Superior temporal gyrus (tissue), 1 donor: Measurements from ENCODE around the gene FCHSD2.
"Not testable (repeated sequence)": the region's sequence is repeated elsewhere in the genome, so short reads cannot be mapped to it uniquely, and the experiment has no call there.

Experiments
- DNase-seq: peaks from one replicate; pipeline ENCODE4 v3.0.0-alpha.2; 2016; ENCODE audit errors: extremely low spot score

Gene FCHSD2

GRCh38 chr11:72929256-72929655, 212.9 kb downstream of the FCHSD2 start:
- DNase-seq: no peak

GRCh38 chr11:72927380-72927779, 214.7 kb downstream of the FCHSD2 start:
- DNase-seq: no peak

DNA sequence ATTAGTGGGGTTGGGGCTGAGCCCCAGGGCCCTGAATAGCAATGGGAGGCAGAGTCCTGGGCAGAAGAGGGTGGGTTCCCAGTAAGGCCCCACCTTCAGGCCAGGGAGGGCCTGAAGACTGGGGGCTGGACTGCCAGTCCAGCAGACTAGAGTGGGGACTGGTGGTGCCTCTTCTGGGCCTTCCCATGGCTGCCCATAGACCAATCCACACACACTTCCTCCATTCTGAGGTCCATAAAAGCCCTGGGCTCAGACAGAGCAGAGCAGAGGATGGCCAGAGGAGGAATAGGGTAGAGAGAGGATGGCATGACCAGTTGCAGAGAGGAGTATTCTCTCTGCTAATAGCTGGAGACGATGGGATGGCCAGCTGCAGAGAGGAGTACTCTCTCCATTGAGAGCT, 216.0 kb downstream of the FCHSD2 start:
- DNase-seq: peak; percentile 2

DNA sequence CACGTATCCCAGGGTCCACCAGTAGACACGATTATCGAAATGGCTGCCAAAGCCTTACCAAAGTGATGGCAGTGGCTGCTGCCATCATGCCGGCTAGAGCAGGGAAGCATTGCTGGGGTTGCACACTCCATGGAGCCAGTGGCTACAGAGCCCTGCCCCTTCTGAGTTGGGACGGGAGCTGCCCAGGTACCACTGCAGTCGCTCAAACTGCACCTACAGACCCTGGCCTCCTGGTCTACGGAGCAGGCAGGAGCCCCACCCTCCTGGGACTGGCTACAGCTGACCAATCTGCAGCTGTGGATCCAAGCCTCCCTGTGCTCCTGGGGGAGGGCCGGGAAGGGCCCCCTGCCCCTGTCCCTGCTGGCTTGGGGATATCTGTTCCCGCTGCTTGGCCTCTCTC, 216.5 kb downstream of the FCHSD2 start:
- no peak for DNase-seq

DNA sequence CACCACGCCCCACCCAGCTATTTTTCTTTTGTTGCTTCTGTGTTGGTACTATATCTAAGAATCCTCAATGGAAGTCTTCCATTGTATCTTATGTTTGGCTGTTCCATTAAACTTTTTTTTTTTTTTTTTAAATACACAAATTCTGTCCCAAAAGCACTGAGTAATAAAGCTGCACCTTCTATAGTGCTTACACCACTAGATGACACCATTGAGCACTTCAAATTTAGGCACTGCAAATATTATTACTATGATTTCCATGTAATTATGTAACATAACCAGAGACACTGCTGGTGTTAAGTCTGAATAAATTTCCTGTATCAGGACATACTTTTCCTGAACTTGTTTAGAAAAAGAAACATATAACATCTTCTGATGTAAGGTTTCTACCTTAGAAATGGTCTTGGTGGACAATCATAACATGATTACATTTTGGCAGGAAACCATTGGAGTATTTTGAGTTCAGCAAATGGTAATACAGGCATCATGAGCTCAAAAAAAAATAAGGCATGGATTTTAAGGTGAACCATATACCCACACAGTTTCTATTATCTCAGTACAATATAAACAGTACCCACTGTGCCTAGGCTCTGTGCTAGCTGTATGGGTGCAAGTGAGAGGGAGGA, 217.4 kb downstream of the FCHSD2 start:
- DNase-seq: peak; percentile 52

DNA sequence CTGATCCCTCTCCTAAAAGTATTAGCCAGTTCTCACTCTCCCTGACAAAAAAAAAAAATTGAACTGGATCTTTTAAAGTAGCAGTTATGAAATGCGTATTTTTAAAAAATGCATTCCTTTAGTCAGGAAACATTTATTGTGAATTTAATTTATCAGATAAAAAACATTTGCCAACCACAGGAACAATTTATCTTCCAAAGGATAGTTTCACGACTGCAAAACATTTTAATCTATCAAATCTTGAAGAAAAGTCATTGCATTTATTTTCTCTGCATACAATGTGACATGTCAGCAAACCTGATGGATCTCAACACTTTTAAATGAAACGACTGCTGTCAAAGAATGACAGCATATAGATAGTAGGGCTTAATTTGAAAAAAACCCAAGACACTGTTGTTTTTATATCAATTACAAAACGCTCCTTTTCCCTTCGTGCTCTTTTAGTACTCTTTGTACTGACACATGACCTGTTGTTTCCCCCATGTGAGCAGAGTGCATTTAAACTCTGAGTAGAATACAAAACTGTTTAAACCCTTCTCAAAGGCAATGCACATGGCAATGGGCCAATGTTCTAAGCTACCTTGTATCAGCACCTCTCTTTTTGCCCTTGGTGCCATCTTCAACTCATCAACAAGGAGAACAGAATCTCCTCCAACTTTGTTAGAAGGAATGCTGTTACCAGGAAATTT, 220.9 kb downstream of the FCHSD2 start:
- no peak for DNase-seq

GRCh38 chr11:72920001-72920400, 222.1 kb downstream of the FCHSD2 start:
- no peak for DNase-seq

- no peak for DNase-seq
These were observed 223.3 kb downstream of the FCHSD2 start for GRCh38 chr11:72918851-72919250.

- DNase-seq: no peak
These were observed 229.9 kb downstream of the FCHSD2 start for GRCh38 chr11:72912253-72912652.

DNA sequence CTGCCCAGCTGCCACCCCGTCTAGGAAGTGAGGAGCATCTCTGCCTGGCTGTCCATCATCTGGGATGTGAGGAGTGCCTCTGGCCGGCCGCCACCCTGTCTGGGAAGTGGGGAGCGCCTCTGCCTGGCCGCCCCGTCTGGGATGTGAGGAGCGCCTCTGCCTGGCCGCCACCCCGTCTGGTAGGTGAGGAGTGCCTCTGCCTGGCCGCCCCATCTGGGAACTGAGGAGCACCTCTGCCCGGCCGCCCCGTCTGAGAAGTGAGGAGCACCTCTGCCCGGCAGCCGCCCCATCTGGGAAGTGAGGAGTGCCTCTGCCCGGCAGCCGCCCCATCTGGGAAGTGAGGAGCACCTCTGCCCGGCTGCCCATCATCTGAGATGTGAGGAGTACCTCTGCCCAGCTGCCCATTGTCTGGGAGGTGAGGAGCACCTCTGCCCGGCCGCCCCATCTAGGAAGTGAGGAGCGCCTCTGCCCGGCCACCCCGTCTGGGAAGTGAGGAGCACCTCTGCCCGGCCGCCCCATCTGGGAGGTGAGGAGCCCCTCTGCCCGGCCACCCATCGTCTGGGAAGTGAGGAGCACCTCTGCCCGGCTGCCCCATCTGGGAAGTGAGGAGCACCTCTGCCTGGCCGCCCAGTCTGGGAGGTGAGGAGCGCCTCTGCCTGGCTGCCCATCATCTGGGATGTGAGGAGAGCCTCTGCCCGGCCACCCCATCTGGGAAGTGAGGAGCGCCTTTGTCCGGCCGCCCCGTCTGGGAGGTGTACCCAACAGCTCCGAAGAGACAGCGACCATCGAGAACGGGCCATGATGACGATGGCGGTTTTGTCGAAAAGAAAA, 232.3 kb downstream of the FCHSD2 start:
- not testable (repeated sequence) for DNase-seq

- DNase-seq: no peak
These were observed 234.0 kb downstream of the FCHSD2 start for GRCh38 chr11:72908032-72908676.

DNA sequence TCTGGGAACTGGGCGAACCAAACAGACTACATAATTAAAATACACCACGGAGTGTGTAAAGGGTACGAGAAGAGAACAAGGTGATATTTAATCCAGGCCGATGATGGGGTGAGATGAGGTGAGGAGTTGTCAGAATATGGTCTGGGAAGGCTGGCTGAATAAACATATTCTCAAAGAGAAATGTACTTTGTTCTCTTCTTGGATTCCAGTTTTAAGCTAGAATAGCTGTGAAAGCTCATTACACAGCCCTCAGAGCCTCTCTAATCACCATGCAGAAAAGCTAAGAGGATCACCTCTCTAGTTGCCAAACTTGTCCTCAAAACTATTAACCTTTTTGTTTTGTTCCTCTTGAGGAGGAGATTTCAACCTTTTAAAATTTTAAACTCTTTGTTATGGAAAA, 238.1 kb downstream of the FCHSD2 start:
- DNase-seq: no peak

- no peak for DNase-seq
These were observed 240.7 kb downstream of the FCHSD2 start for GRCh38 chr11:72901374-72901773.

- no peak for DNase-seq
These were observed 242.1 kb downstream of the FCHSD2 start for GRCh38 chr11:72900013-72900412.

GRCh38 chr11:72899238-72899637, 242.9 kb downstream of the FCHSD2 start:
- no peak for DNase-seq

- no peak for DNase-seq
These were observed 244.6 kb downstream of the FCHSD2 start for GRCh38 chr11:72897506-72897905.

GRCh38 chr11:72896431-72896830, 245.7 kb downstream of the FCHSD2 start:
- no peak for DNase-seq

DNA sequence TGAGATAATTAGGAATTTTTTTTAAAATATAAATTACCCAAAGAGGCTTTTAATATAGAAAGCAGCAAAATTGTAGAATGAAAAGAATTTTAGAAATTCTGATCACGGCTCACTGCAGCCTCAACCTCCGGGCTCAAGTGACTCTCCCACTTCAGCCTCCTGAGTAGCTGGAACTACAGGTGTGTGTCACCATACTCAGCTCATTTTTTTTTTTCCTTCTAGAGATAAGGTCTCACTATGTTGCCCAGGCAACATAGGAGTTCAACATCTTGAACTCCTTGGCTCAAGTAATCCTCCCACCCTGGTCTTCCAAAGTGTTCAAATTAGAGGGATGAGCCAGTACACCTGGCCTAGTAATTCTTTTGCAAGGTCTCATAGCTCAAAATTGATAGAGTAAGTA, 251.2 kb downstream of the FCHSD2 start:
- no peak for DNase-seq

DNA sequence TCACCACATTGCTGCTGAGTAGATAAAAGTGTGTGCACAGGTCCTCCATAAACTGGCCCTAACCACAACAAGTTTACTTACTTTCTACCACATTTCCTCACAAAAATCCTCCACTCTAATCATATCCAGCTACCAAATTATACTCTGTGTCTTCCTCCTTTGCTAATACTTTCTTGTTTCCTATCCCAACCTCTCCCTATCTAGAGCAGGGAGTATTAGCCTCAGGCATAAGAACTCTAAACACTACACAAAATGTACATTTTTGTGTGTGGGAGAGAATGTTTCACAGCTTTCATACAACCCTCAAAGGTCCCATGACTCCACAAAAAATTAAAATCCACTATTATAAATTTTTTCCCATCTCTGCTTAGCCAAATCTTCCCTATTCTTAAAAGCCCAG, 255.5 kb downstream of the FCHSD2 start:
- DNase-seq: no peak

GRCh38 chr11:72885749-72886609, 256.1 kb downstream of the FCHSD2 start:
- no peak for DNase-seq

DNA sequence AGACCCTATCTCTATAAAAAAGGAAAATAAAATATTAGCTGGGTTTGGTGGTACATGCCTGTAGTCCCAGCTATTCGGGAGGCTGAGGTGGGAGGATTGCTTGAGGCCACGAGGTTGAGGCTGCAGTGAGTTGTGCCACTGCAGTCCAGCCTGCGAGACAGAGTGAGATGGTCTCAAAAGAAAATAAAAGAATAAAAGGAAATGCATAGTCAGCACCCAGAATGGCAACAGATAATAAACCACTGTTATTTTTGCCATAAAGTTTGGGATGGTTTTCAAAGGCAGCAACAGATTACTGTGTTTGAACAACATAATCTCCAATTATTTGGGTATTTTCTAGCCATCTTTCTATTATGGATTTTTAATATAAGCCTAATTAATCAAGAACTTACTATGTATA, 266.0 kb downstream of the FCHSD2 start:
- no peak for DNase-seq
